ENCODE data around the gene RTP2.

RTP2 gene

DNA sequence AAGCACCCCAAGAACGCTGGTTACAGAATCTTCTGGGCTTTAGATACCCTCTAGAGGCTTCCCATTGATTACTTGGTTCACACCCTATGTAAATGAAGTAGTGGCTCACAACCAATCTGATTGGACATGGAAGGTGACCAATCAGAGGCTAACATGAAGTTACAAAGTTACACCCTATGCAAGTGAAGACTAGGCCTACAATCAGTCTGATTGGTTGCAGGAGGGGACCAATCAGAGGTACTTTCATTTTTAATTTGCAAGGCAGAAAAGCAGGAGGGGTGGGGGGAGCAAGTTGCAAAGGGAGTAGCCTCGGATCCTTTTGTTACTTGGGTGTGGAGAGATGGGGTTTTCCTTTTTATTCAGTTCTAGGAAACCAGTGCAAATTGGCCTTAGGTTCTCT lies 11.1 kb upstream of the RTP2 start:
- no peak for DNase-seq
- ATAC-seq (replicated peaks) = peak; percentile 47 to 60

DNA sequence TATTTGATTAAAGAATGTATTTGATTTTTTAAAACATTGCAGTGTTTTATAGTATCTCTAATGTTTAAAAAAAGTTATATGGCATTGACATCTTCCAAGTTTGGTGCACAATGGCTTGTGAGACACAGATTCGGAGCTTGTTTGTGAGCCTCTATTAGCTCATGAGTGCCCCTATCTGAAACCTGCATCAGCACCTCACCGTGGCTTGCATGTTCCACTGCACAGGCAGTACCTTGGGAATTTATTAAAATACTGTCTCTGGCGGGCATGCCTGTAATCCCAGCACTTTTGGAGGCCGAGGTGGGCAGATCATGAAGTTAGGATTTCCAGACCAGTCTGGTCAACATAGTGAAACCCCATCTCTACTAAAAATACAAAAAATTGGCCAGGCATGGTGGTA lies 6.8 kb upstream of the RTP2 start:
- Mint-ChIP-seq H3K4me3 (no peak overlapping the region), H3K4me1 (peaks cover 0 to under 1% of the 10 kb centered on the region in 2 donors), H3K36me3 (no peaks in the 10 kb centered on the region), H3K9me3 (no peaks in the 10 kb centered on the region), H3K27ac (no peak overlapping the region), H3K27me3 (no peaks in the 10 kb centered on the region)
- no peak for ATAC-seq (replicated peaks)
- no peak for DNase-seq

More for the DNA sequence above, 11.1 kb upstream of the RTP2 start:
- H3K27ac Mint-ChIP-seq = no peak overlapping the region
- H3K9me3 Mint-ChIP-seq = no peaks in the 10 kb centered on the region
- peaks cover 3 to 7% of the 10 kb centered on the region in 2 donors for H3K4me1 Mint-ChIP-seq
- H3K36me3 Mint-ChIP-seq = no peaks in the 10 kb centered on the region
- H3K4me3 Mint-ChIP-seq = no peak overlapping the region
- peaks cover 0 to 4% of the 10 kb centered on the region in 2 donors for H3K27me3 Mint-ChIP-seq

DNA sequence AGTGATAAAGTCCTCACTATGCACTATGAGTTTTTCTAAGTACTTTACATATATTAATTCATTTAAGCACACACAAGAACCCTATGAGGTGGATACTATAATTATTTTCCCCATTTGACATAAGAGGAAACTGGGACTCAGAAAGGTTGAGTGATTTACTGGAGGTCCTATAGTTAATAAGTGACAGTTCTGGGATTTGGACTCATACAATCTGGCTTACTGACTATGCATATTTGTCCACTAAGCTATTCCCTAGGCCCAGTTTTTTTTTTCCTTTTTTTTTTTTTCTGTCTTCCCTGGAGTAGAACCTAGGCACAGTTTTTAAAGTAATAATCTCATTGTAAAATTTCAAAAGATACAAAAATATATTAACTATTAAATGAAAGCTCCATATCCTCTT lies 6.3 kb upstream of the RTP2 start:
- no peaks in the 10 kb centered on the region for H3K4me1 Mint-ChIP-seq
- H3K9me3 Mint-ChIP-seq = no peaks in the 10 kb centered on the region
- H3K36me3 Mint-ChIP-seq = no peaks in the 10 kb centered on the region
- H3K27ac Mint-ChIP-seq = no peak overlapping the region
- ATAC-seq (replicated peaks) (no peak), DNase-seq (no peak)
- H3K4me3 Mint-ChIP-seq = no peak overlapping the region
- no peaks in the 10 kb centered on the region for H3K27me3 Mint-ChIP-seq

DNA sequence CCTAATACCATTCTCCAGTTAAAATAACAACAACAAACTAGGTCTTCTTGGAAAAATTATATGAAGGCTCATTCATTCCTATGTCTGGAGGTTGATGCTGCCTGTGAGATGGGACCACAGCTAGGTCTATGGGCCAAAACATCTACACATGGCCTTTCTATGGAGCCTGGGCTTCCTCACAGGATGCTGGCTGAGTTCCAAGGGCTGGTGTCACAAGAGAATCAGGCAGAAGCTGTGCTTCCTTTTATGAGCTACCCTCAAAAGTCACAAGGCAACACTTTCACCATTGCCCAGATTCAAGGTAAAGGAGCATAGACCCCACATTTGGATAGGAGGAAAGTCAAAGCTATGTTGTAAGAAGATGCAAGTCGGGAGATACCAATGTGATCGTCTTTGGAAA lies 4.6 kb upstream of the RTP2 start:
- no peak overlapping the region for H3K27ac Mint-ChIP-seq
- H3K36me3 Mint-ChIP-seq = no peaks in the 10 kb centered on the region
- DNase-seq (no peak), ATAC-seq (replicated peaks) (no peak)
- no peaks in the 10 kb centered on the region for H3K27me3 Mint-ChIP-seq
- no peak overlapping the region for H3K4me3 Mint-ChIP-seq
- no peaks in the 10 kb centered on the region for H3K4me1 Mint-ChIP-seq
- no peaks in the 10 kb centered on the region for H3K9me3 Mint-ChIP-seq

DNA sequence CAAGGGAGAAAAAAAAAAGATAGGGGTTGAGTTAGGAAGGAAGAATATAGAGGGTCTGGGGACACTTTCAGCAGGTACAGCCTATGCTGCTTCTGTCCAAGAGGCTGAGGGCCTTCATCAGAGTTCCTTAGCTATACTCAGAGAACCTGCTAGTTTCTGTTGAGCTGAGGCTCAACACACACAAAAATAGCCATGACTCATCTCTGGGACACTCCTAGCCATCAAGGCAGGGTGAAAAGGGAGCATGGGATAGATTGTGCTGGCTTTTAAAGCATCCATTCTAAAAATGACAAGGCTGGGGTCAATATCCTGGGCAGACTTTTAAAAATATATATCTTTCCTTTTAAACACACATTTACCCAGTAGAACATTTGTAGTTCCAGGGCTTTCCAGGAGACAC lies 2.8 kb upstream of the RTP2 start:
- Mint-ChIP-seq H3K36me3 (no peaks in the 10 kb centered on the region), H3K4me1 (no peaks in the 10 kb centered on the region), H3K9me3 (no peaks in the 10 kb centered on the region), H3K27ac (no peak overlapping the region), H3K27me3 (no peaks in the 10 kb centered on the region), H3K4me3 (no peak overlapping the region)
- DNase-seq (no peak), ATAC-seq (replicated peaks) (no peak)

DNA sequence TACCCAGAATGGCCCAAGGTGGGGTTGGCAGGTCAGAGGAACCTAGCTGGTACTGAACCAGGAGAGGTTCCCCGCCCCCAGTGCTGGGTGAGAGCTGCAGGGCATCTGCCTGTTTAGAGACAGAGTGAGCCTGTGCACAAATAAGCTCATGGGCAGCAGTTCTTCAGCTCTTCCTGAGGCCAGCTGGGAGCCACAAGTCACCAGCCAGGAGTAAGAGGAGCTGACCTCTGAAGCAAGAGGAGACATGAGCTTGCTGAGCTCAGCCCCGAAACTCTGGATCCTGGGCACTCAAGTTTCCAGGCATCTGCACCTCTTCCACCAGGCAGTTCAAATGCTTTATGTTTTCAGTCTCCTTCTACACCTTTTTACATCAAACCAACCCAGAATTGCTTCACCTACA lies 2.1 kb downstream of the RTP2 start:
- H3K9me3 Mint-ChIP-seq = no peaks in the 10 kb centered on the region
- H3K27ac Mint-ChIP-seq = no peak overlapping the region
- peaks cover 10 to 16% of the 10 kb centered on the region in 2 donors for H3K27me3 Mint-ChIP-seq
- H3K36me3 Mint-ChIP-seq = no peaks in the 10 kb centered on the region
- no peak overlapping the region for H3K4me3 Mint-ChIP-seq
- DNase-seq = no peak
- ATAC-seq (replicated peaks) = no peak
- H3K4me1 Mint-ChIP-seq = no peaks in the 10 kb centered on the region

DNA sequence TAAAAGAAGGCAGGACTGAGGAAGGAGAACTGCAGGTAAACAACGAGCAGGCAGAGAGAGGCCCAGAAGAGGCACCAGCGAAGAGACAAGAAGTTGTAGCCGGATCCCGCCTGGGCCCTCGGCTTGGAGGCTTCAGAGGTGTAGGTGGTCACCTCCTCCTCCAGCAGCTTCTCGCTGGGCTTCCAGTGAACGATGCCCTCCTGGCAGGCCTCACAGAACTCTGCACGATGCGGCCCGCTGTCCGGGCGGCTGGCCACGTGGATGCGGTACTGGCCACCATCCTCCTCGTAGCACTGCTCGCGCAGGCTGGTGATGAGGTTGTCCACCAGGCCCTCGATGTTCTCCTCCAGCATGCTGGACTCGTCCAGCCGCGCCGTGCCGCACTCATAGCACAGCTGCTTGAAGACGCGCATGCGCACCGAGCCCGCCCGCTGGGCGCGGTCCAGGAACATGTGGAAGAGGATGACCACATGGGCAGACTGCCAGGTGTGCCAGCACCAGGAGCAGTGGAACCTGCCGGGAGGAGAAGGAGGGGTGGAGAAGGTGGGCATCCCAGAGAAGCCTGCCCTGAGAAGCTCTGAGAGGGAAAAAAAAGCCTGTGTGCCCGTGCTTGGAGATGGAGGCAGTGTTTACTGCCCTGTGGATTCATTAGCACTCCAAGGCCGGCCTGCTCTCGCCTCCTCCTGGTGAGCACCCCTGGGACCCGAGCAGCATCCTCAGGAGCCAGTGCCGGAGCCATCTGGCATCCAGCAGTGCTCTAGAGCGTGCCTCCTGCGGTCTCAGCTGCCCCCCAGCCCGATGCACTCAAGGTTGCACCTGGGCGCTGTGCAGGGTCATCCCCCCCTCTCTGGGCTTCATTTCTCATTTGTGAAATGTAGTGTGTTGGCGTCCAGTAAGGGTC lies 3.6 kb downstream of the RTP2 start:
- H3K36me3 Mint-ChIP-seq = no peaks in the 10 kb centered on the region
- no peak overlapping the region for H3K27ac Mint-ChIP-seq
- H3K4me1 Mint-ChIP-seq = no peaks in the 10 kb centered on the region
- no peak for ATAC-seq (replicated peaks)
- no peak for DNase-seq
- no peak overlapping the region for H3K4me3 Mint-ChIP-seq
- H3K9me3 Mint-ChIP-seq = no peaks in the 10 kb centered on the region
- peaks cover 19 to 26% of the 10 kb centered on the region in 2 donors for H3K27me3 Mint-ChIP-seq

DNA sequence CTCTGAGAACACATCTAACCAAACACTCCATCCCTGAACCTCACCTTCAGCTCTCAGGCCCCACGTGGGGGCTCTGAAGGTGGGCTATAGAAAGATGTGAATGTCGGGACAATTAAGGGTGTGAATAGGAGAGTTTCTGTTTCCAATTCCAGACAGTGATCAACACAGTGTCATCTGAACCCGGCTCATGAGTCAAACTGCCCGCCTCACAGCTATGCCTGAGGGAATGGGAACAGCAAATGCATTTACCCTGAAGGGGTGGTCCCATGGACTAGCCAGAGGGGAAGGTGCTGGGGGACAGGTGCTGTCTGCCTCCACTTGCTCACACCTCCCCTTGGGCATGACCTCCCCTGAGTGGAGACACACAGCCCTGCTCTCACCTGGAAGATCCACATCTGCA lies 6.3 kb downstream of the RTP2 start:
- H3K36me3 Mint-ChIP-seq = no peaks in the 10 kb centered on the region
- H3K4me1 Mint-ChIP-seq = no peaks in the 10 kb centered on the region
- ATAC-seq (replicated peaks) (no peak), DNase-seq (no peak)
- no peaks in the 10 kb centered on the region for H3K9me3 Mint-ChIP-seq
- H3K27me3 Mint-ChIP-seq = peaks cover 24 to 34% of the 10 kb centered on the region in 2 donors
- H3K4me3 Mint-ChIP-seq = no peak overlapping the region
- no peak overlapping the region for H3K27ac Mint-ChIP-seq

DNA sequence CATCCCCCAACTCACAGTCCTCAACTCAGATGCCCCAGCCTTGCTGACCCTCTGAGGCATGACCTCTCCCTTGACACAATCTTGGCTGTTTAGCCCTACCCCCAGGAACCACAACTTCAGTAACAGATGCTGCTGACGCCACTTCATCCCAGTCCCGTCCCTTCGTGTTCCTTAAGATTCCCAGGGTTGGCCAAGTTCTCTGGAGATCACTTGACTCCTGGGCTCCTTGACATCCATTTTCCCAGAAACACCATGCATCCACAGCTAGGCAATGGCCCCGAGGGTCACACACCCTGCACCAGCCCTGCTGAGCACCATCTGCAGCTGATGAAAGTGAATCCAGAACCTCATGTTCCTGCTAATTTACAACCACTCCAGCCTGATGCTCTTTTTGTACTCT lies 6.9 kb downstream of the RTP2 start:
- Mint-ChIP-seq H3K36me3 (no peaks in the 10 kb centered on the region), H3K27ac (no peak overlapping the region), H3K27me3 (peaks cover 24 to 37% of the 10 kb centered on the region in 2 donors), H3K4me1 (no peaks in the 10 kb centered on the region), H3K9me3 (no peaks in the 10 kb centered on the region), H3K4me3 (no peak overlapping the region)
- ATAC-seq (replicated peaks) (no peak), DNase-seq (no peak)

DNA sequence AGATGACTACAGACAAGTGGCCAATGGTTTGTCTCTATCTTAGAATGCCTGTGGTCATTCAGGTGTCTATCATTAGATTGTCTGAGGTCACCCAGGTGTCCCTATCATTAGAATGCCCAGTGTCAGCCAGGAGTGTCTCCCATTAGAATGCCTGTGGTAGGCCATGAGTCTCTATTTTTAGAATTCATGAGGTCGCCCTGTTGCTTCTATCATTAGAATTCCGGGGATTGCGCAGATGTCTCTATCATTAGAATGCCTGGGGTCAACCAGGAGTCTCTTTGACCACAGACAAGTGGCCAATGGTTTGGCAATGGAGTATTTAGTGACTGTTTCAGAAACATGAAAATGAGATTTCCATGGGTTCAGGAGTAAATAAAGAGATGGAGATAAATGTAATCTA lies 7.6 kb downstream of the RTP2 start:
- no peaks in the 10 kb centered on the region for H3K36me3 Mint-ChIP-seq
- no peak overlapping the region for H3K27ac Mint-ChIP-seq
- ATAC-seq (replicated peaks) = no peak

DNA sequence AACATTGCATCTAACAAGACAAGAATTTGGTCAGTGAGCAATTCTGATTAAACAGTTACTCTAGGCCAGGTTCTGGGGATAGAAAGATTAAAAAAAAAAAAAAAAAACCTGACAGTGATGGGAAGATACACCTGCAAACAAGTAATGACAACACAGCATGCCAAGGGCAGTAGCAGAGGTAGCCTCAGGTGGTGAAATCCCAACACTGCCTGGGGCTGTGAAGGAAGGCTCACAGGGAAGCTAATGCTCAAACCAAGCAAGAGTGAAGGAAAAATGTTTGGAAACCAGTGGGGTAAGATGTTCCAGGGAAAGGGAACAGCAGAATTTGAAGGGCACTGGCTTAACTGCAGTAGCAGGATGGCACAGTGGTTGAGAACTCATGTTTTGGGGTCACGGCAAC lies 8.9 kb downstream of the RTP2 start:
- Mint-ChIP-seq H3K27ac (no peak overlapping the region), H3K4me3 (no peak overlapping the region), H3K4me1 (no peaks in the 10 kb centered on the region), H3K27me3 (peaks cover 28 to 38% of the 10 kb centered on the region in 2 donors), H3K9me3 (no peaks in the 10 kb centered on the region), H3K36me3 (no peaks in the 10 kb centered on the region)
- ATAC-seq (replicated peaks) (no peak), DNase-seq (no peak)

More for the DNA sequence above, 7.6 kb downstream of the RTP2 start:
- Mint-ChIP-seq H3K4me3 (no peak overlapping the region), H3K4me1 (no peaks in the 10 kb centered on the region), H3K9me3 (no peaks in the 10 kb centered on the region), H3K27me3 (peaks cover 24 to 35% of the 10 kb centered on the region in 2 donors)
- DNase-seq = no peak

DNA sequence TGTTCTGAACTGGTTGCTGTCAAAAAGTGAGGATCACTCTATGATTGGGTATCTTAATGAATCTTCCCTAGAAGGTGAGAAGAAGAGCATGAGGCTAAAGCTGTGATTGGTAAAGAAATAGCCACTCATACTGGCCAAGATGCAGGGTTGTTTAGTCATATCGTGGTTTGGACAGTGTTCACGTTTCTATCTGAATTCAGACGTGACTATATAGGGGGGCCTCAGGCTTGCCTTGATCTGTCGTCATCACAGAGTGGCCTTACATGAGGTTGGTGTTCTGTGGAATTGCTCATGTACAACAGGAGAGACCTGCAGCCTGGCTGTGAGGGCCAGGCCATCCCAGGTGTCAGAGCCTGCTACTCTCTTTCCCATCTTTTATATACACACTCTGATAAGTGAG lies 12.4 kb downstream of the RTP2 start:
- DNase-seq = no peak
- Mint-ChIP-seq H3K9me3 (peaks cover 5% of the 10 kb centered on the region in 2 donors), H3K36me3 (no peaks in the 10 kb centered on the region), H3K4me3 (no peak overlapping the region), H3K4me1 (no peaks in the 10 kb centered on the region), H3K27me3 (peaks cover 21 to 26% of the 10 kb centered on the region in 2 donors), H3K27ac (no peak overlapping the region)
- ATAC-seq (replicated peaks) = no peak

DNA sequence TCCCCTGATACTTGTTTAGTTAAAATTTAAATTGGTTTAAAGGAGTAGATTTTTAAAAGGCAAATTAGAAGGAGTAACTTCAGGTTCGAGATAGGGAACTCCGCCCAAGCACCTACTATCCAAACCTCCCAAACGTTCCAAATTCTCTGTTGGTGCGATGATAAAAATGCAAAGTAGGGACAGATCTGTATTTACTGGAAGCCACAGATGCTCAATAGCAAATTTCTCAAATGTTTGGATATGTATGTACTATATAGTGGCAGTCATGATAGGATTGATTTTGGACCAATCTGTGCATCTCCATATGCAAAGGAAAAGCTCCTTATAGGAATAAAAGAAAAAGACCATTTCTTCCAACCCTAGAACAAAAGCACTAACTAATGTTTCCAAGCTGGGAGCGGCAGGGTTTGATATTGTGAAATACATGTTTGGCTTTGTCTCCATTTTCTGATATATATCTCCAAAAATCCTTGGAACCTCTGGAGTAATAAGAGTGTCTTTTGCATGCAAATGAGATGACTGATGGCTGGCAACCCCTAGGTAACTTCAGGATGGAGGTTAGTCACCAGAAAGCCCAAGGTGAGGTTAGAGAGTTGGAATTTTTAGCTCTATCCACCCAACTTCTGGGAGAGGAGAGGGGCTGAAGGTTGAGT lies 15.6 kb downstream of the RTP2 start:
- Mint-ChIP-seq H3K4me3 (no peak overlapping the region), H3K27me3 (peaks cover 14 to 18% of the 10 kb centered on the region in 2 donors), H3K9me3 (peaks cover 5% of the 10 kb centered on the region in 2 donors), H3K4me1 (no peaks in the 10 kb centered on the region), H3K36me3 (no peaks in the 10 kb centered on the region), H3K27ac (no peak overlapping the region)
- no peak for ATAC-seq (replicated peaks)
- no peak for DNase-seq

DNA sequence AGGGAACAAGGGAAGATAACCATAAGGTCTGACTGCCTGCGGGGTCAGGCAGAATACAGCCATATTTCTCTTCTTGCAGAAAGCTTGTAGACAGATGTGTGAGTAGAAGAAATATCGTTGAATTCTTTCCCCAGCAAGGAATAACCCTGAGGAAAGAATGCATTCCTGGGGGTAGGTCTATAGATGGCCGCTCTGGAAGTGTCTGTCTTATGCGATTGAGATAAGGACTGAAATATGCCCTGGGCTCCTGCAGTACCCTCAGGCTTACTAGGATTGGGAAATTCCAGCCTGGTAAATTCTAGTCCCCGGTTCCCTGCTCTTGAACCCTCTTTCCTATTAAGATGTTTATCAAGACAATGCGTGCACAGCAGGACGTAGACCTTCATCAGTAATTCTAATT lies 16.4 kb downstream of the RTP2 start:
- no peaks in the 10 kb centered on the region for H3K36me3 Mint-ChIP-seq
- H3K27ac Mint-ChIP-seq = no peak overlapping the region
- H3K4me1 Mint-ChIP-seq = no peaks in the 10 kb centered on the region
- H3K4me3 Mint-ChIP-seq = no peak overlapping the region
- ATAC-seq (replicated peaks) (no peak), DNase-seq (no peak)
- H3K27me3 Mint-ChIP-seq = peaks cover 10 to 14% of the 10 kb centered on the region in 2 donors
- peaks cover 5% of the 10 kb centered on the region in 2 donors for H3K9me3 Mint-ChIP-seq

DNA sequence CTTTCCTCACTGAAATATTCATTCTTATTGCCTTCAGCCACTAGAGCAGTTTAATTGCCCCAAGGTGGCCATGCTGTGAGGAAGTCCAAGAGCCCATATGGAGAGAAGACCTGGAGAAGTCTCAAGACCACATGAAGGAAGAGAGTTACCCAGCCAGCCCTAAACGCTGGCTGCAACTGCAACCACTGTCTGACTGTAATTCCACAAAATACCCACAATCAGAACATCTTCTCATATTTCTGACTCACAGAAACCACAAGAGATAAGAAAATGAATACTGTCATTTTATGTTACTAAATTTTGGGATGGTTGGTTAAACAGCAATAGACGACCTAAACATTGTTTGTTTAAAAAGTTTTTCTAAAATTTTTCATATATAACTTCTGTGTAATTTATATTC lies 17.5 kb downstream of the RTP2 start:
- H3K27me3 Mint-ChIP-seq = peaks cover 18 to 23% of the 10 kb centered on the region in 2 donors
- H3K36me3 Mint-ChIP-seq = no peaks in the 10 kb centered on the region
- H3K9me3 Mint-ChIP-seq = peaks cover 5% of the 10 kb centered on the region in 2 donors
- DNase-seq = no peak
- H3K27ac Mint-ChIP-seq = no peak overlapping the region
- no peak overlapping the region for H3K4me3 Mint-ChIP-seq
- ATAC-seq (replicated peaks) = peak in 1 of 2 donors; percentile 23
- H3K4me1 Mint-ChIP-seq = no peaks in the 10 kb centered on the region
